ENCODE measurements around the gene CTDP1.

DNA sequence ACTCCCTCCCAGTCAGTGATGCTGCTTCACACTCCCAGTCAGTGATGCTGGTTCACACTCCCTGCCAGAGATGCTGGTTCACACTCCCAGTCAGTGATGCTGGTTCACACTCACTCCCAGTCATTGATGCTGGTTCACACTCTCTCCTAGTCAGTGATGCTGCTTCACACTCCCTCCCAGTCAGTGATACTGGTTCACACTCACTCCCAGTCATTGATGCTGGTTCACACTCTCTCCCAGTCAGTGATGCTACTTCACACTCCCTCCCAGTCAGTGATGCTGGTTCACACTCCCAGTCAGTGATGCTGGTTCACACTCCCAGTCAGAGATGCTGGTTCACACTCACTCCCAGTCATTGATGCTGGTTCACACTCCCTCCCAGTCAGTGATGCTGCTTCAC lies 83.8 kb downstream of the CTDP1 start:
- TF ChIP-seq POLR2AphosphoS5 (IDR thresholded peaks at IDR 0.05; ENCODE audit: low read depth, low read length) (no peak), TAF1 (IDR thresholded peaks at IDR 0.05; ENCODE audit: borderline replicate concordance, insufficient read depth, low read length) (no peak)
